GM21723 (cell line): ENCODE measurements around the gene ADCY10.
"Not testable (repeated sequence)": the region's sequence is repeated elsewhere in the genome, so short reads cannot be mapped to it uniquely, and the experiment has no call there.

Experiments used
- ATAC-seq: cut with Tn5 transposase; IDR thresholded peaks from one replicate; pipeline ENCODE4 v1.9.1; 2021; ENCODE audit warnings: mild to moderate bottlenecking, moderate library complexity; ENCODE audit not compliant: unreplicated experiment

ADCY10 gene

GRCh38 chr1:167913895-167914496, at the start of gene ADCY10:
ADCY10 (minus strand) TSS chr1:167914134; CDS start chr1:167905140, 8,994 bp downstream.
- ATAC-seq = no peak

GRCh38 chr1:167957710-167958109, 43.8 kb upstream of the ADCY10 start:
- no peak for ATAC-seq

GRCh38 chr1:167955915-167956314, 42.0 kb upstream of the ADCY10 start:
- no peak for ATAC-seq

DNA sequence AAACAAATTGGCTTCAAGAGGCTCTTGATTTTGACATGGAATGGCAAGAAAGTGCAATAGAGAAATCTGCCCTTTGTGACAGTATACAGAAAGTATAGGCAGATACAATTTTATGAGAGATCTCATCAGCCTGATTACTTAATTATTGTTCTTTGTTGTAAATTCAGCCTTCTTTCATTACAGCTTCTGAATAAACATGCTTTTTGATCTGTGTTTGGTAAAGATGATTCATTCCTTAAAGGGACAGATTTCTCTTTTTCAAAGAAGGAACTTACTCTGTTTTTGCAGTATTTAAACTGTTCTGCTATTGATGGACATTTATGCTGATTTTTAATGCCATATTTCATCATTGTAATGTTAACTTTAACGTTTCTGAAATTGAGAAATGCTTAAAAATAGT, 36.6 kb upstream of the ADCY10 start:
- no peak for ATAC-seq

GRCh38 chr1:167949785-167950184, 35.9 kb upstream of the ADCY10 start:
- ATAC-seq = no peak

- ATAC-seq = no peak
These were observed 33.8 kb upstream of the ADCY10 start for GRCh38 chr1:167947733-167948132.

DNA sequence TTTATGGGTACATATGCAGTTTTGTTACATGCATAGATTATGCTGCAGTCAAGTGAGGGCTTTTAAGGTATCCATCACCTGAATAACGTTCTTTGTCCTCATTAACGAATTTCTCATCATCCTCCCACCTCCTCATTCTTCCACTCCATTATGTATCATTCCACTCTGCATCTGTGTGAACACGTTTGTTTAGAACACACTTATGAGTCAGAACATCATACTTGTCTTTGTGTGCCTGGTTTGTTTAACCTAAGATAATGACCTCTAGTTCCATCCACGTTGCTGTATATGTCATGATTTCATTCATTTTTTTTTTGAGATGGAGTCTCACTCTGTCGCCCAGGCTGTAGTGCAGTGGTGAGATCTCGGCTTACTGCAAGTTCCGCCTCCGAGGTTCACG, 29.6 kb upstream of the ADCY10 start:
- no peak for ATAC-seq

DNA sequence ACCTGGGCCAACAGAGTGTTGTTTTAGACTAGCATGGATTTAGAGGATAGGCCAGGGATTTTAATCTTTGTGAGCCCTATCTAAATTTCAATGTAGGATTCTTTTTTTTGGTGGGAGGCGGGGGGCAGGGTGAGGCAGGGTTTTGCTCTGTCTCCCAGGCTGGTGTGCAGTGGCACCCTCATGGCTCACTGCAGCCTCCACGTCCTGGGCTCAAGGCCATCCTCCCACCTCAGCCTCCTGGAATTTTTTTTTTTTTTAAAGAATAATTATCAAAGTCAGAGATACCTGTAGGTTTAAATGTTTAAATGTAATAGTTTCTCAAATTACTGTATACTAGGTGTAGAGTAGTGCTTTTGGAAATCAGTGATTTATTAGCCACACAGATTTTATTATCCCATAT, 26.3 kb upstream of the ADCY10 start:
- no peak for ATAC-seq

DNA sequence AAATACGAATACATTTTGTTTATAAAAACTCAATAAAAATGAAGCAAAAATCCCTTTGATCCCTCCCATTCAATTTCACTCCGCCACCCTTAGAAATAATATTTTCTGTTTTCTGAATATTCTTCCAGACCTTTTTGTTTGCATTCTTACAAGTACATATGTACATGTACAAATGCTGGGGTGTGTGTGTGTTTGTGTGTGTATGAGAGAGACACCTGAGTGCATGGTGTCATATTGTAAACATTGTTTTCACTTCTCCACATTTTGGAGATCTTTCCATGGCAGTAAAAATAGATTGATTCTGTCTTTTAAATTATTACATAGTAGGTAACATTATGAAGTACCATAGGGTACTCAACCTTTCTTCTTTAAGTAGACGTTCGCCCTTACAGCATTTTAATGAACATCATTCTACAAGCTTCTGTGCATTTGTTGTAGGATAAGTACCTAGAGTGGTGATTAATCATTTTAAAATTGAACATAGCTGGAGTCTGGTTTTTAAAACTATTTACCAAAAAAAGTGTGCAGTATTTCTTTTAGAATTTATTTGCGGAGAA, 24.2 kb upstream of the ADCY10 start:
- ATAC-seq = no peak

GRCh38 chr1:167937709-167938010, 23.7 kb upstream of the ADCY10 start:
- no peak for ATAC-seq

- peak; percentile 16 for ATAC-seq
These were observed 23.2 kb upstream of the ADCY10 start, which contains the start of gene MPC2 for GRCh38 chr1:167936930-167937708. MPC2 (minus strand) TSS chr1:167937072; CDS start chr1:167935841, 1,231 bp downstream.

DNA sequence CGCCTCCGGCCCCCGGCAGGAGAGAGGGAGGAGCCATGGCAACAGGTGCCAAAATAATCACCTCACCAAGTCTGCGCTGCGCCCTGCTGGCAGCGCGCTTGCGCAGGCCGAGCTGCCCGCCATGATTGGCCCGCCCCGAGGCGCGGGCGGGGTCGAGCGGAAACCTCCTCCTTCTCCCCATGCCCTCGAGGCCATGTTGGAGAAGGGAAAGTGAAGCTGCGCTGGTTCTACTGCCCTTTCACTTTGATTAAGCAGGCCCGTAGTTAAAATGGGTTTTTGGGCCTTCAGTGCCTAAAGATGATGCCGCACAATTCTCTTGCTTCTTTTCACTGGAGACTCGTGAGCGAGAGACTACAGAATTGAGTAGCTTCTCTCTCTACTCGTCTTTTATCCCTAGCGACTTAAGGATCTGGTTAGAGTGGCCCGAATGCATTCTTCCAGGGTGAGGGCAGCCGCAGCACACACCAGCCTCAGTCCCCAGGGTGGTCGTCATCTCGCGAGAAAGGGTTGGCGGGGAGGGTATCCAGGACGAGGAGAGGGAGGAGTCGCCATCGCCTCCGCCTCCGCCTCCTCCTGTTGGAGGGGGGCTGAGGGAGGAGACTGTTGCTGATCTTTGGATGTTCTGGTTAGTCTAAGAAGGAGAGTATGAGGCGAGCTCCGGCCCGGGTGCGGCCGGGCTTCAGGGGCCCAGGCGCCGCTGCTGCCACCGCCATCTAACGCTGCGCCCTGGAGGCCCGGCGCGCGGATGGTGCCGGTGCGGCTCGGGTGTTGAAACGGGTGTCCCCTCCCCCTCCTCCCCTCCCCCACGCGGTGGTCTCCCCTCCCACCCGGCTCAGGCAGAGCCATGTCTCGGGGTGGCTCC, 22.4 kb upstream of the ADCY10 start, which contains the start of gene DCAF6:
DCAF6 (plus strand) TSS at position 616 of the 862 bp plus-strand sequence; CDS start at position 845, 229 bp downstream.
- ATAC-seq = peak; percentile 78

DNA sequence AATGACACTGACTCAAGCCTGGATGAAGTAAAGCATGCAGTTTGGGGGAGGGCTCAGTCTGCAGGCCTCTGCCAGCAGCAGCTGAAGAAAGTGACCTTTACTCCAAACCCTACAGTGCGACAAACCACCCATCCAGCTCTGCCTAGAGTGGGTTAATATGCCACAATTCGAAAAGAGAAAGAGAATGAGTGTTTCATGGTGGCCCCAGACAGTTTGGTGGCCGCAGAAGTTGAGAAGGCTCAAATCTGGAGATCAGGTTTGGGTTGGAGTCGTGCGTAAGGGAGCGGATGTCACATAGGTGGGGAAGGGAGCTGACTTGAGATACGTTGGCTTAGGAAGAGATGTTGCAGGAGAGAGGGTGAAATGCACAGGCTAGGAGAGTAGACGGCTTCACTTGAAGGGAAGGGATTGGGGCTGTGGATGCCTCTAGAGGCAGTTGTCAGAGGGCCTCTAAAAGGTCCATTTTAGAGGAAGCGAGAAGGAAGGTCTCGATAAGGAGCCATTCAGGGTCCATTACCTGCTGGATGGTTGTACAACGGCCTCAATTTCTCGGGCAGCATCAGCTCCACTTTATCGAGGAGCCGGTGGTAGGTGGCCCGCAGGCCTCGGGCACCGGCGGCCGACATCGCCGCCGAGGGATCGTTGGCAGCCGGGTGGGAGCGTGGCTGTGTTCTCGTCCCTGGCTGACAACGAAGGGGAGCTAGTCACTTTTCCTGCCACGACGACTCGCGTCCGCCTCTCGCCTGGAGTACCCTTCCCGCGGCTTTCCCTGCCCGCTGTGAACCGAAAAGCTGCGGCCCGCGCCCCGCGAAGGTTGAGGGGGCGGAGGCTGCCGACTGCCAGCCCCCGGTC, 21.5 kb upstream of the ADCY10 start:
- peak; percentile 11 for ATAC-seq

DNA sequence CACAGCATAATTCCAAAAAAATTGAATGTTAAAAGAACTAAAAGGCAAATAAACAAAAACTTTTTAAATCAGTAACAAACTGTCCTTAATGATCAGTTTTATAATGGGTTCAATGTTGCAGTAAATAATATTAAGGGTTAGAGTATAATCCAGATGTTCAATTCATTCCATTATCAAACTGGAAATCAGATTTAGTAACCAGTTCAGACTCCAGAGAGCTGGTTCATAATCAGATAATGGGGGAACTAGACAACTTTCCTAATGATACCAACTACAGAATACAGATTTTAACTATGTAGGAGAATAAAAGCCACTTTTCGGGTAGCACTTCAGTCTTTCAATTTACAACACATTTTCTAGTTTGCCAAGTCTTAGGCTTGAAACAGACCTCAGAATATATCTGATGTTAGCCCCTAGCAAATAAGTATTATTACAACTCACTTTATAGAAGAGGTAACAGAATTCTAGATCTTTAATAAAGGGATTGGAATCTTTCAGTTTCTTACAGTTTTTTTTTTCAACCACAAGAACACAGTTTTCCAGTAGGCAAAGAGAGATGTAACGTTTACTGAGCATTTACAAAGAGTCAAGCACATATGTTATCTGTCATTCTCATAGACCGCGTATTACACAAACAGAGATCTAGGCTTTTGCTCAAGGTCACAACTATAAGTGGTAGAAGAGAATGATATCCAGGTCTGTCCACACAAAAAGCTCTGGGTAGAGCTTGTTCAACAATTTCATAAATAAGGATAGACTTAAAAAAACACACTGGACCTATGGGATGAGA, 20.7 kb upstream of the ADCY10 start:
- no peak for ATAC-seq

- no peak for ATAC-seq
These were observed 19.9 kb upstream of the ADCY10 start for GRCh38 chr1:167933788-167934187.

- no peak for ATAC-seq
These were observed 15.8 kb upstream of the ADCY10 start for GRCh38 chr1:167929725-167930124.

- ATAC-seq = not testable (repeated sequence)
These were observed 15.0 kb upstream of the ADCY10 start for GRCh38 chr1:167928919-167929318.

DNA sequence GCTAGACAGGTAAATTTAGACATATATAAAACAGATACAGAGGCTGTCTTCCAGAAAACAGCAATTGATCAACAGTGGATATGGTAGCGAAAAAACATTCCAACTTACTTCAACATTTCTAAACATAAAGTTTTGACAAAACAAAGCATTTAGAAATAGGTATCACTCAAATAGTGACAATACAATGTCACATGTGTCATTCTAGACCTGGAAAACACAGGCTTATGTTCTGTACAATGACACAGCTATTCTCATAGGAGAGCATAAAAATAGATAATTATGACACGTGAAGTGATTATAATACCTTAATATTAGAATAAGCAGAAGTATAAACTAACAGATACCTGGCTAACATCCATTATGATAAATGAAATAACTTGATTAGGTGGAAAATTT, 14.5 kb upstream of the ADCY10 start:
- ATAC-seq = no peak

- ATAC-seq = no peak
These were observed 13.3 kb upstream of the ADCY10 start for GRCh38 chr1:167927046-167927754.
